Left ventricle myocardium inferior (tissue), 1 donor: ENCODE data around the gene CYTIP. TPM values are rescaled to one million over a fixed set of nuclear protein-coding genes. Genes with fewer than 3 reads are reported as not detected.

ENCODE experiments used
- DNase-seq: peaks from one replicate; pipeline ENCODE4 v3.0.0-alpha.2; 2020
- H3K27ac ChIP-seq: fragments of 200-600 bp; replicated peaks from 2 replicates; pipeline ENCODE4 v1.8.0; 2021
- H3K27me3 ChIP-seq: fragments of 200-600 bp; 2 replicates; pipeline ENCODE4 v1.8.0; 2021; ENCODE audit warnings: low read depth
- H3K36me3 ChIP-seq: fragments of 200-600 bp; 2 replicates; pipeline ENCODE4 v1.8.0; 2021
- H3K4me1 ChIP-seq: fragments of 200-600 bp; 2 replicates; pipeline ENCODE4 v1.8.0; 2021
- H3K4me3 ChIP-seq: fragments of 200-600 bp; 2 replicates; pipeline ENCODE4 v1.8.0; 2021; ENCODE audit warnings: mild to moderate bottlenecking, moderate library complexity
- H3K9me3 ChIP-seq: fragments of 200-600 bp; replicated peaks from 2 replicates; pipeline ENCODE4 v1.8.0; 2021
- intact Hi-C: fragments of 100-400 bp; cut with micrococcal nuclease; formaldehyde crosslinking; loops from one replicate; pipeline ENCODE4 v1.11.0; 2022
- total RNA-seq: library from RNA; stranded (reverse); fragmentation: NEBNext Ultra II Directional; extraction: Animal tissue kit (Norgen Biotek cat#: 25700); gene quantifications from one replicate; pipeline ENCODE4 v1.2.1, GENCODE V29; 2021
- TF ChIP-seq, protein P1 (sequence below): fragments of 200-600 bp; IDR thresholded peaks from 2 replicates; pipeline ENCODE4 v1.8.0; 2021; ENCODE audit warnings: antibody characterized with exemption, mild to moderate bottlenecking, borderline replicate concordance
- donor health status: DM: no; HTN: yes; CAD: no; lungs with severe emphysema.

The CYTIP gene
- total RNA-seq, 1 donor from 2014 or later: 0.82 TPM

DNA sequence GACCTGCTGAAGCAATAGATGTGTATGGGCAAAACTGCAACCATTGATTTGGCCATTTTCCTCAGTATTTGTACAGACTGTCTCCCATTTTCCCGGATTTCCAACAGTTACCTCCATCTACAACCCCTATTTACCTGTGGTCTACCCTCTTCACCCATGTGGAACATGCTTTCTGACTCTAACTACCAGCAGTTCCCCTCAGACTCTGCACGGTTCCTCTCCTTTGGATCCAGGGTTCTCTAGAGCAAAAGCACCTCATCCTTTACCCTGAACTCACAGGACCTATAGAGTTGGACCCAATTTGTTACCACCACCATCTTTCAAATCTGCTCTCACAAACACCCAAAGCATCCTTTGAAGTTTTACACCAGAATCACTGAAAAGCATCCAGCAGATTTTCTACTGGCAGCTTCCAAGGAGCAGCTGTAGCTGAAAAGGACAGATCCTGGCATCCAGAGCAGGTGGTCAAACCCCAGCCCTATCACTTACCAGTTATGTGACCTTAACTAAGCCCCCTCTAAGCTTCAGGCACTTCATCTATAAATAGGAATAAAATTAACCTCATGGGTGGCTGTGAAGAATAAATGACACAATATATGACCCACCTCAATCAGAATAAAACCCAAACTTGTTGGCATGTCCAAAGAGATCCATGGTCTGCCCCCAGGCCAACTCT is 15.3 kb downstream of the CYTIP start:
- peaks cover 15% of the 10 kb centered on the region for H3K4me1 ChIP-seq
- TF ChIP-seq, protein P1, sequence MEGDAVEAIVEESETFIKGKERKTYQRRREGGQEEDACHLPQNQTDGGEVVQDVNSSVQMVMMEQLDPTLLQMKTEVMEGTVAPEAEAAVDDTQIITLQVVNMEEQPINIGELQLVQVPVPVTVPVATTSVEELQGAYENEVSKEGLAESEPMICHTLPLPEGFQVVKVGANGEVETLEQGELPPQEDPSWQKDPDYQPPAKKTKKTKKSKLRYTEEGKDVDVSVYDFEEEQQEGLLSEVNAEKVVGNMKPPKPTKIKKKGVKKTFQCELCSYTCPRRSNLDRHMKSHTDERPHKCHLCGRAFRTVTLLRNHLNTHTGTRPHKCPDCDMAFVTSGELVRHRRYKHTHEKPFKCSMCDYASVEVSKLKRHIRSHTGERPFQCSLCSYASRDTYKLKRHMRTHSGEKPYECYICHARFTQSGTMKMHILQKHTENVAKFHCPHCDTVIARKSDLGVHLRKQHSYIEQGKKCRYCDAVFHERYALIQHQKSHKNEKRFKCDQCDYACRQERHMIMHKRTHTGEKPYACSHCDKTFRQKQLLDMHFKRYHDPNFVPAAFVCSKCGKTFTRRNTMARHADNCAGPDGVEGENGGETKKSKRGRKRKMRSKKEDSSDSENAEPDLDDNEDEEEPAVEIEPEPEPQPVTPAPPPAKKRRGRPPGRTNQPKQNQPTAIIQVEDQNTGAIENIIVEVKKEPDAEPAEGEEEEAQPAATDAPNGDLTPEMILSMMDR: no peak
- intact Hi-C loops: no loop called here
- H3K36me3 ChIP-seq: peaks cover 4% of the 10 kb centered on the region
- no peak for DNase-seq
- H3K9me3 ChIP-seq: peaks cover 20% of the 10 kb centered on the region
- H3K4me3 ChIP-seq: no peak overlapping the region
- no peak overlapping the region for H3K27ac ChIP-seq
- H3K27me3 ChIP-seq: no peaks in the 10 kb centered on the region

- Histone ChIP-seq H3K27me3 (no peaks in the 10 kb centered on the region), H3K36me3 (peaks cover 4% of the 10 kb centered on the region), H3K9me3 (peaks cover 20% of the 10 kb centered on the region), H3K27ac (no peak overlapping the region), H3K4me3 (no peak overlapping the region), H3K4me1 (peaks cover 9% of the 10 kb centered on the region)
- DNase-seq: no peak
- intact Hi-C loops: no loop called here
- TF ChIP-seq, protein P1: no peak
Observed at GRCh38 chr2:157427922-157428303, 16.0 kb downstream of the CYTIP start.

GRCh38 chr2:157427003-157427921 is 16.6 kb downstream of the CYTIP start:
- no peaks in the 10 kb centered on the region for H3K27me3 ChIP-seq
- intact Hi-C loops: no loop called here
- no peak overlapping the region for H3K27ac ChIP-seq
- peaks cover 9% of the 10 kb centered on the region for H3K4me1 ChIP-seq
- H3K4me3 ChIP-seq: no peak overlapping the region
- peaks cover 20% of the 10 kb centered on the region for H3K9me3 ChIP-seq
- TF ChIP-seq, protein P1: no peak
- no peak for DNase-seq
- peaks cover 4% of the 10 kb centered on the region for H3K36me3 ChIP-seq

DNA sequence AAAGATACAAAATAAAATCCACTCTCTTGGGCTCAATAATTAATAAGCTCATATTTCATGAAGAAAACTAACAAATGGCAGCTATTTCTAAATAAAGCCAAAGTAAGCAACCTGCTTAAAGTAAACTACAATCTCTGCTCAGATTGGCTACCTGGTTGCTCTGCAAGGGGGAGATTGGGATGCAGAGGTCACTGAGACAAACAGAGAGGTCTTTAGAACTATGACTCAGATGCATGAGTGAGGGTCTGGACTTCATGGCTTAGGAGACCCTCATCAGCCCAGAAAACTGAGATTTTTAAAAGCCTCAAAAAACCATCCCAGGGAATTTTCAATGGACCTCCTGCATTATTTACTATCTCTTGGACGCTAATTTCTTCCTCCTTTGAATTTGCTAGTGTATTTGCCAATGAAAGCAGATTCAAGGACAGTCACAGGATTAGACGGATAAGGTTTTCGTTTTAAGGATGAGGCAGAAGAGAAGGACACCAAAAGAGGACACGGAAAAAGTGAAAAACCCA is 17.4 kb downstream of the CYTIP start:
- Histone ChIP-seq H3K36me3 (peaks cover 4% of the 10 kb centered on the region), H3K4me1 (peaks cover 9% of the 10 kb centered on the region), H3K27ac (no peak overlapping the region), H3K27me3 (no peaks in the 10 kb centered on the region), H3K4me3 (no peak overlapping the region), H3K9me3 (peaks cover 20% of the 10 kb centered on the region)
- TF ChIP-seq, protein P1: no peak
- no peak for DNase-seq
- intact Hi-C loops: no loop called here

GRCh38 chr2:157424374-157424773 is 19.5 kb downstream of the CYTIP start:
- intact Hi-C loops: no loop called here
- peaks cover 4% of the 10 kb centered on the region for H3K36me3 ChIP-seq

More at GRCh38 chr2:157424374-157424773, 19.5 kb downstream of the CYTIP start:
- TF ChIP-seq, protein P1: no peak
- Histone ChIP-seq H3K27me3 (no peaks in the 10 kb centered on the region), H3K4me3 (no peak overlapping the region), H3K4me1 (peaks cover 9% of the 10 kb centered on the region), H3K9me3 (peaks cover 20% of the 10 kb centered on the region), H3K27ac (no peak overlapping the region)
- DNase-seq: no peak
